ENCODE measurements around the gene DNPEP. TPM values are rescaled to one million over a fixed set of nuclear protein-coding genes. Genes with fewer than 3 reads are reported as not detected.
A peak's percentile ranks its signal among the peaks of the same experiment; 100 is the strongest.

The DNPEP gene
- total RNA-seq, 4 donors from 2014 or later: 37.8 to 76.9 (median 59.2) TPM

DNA sequence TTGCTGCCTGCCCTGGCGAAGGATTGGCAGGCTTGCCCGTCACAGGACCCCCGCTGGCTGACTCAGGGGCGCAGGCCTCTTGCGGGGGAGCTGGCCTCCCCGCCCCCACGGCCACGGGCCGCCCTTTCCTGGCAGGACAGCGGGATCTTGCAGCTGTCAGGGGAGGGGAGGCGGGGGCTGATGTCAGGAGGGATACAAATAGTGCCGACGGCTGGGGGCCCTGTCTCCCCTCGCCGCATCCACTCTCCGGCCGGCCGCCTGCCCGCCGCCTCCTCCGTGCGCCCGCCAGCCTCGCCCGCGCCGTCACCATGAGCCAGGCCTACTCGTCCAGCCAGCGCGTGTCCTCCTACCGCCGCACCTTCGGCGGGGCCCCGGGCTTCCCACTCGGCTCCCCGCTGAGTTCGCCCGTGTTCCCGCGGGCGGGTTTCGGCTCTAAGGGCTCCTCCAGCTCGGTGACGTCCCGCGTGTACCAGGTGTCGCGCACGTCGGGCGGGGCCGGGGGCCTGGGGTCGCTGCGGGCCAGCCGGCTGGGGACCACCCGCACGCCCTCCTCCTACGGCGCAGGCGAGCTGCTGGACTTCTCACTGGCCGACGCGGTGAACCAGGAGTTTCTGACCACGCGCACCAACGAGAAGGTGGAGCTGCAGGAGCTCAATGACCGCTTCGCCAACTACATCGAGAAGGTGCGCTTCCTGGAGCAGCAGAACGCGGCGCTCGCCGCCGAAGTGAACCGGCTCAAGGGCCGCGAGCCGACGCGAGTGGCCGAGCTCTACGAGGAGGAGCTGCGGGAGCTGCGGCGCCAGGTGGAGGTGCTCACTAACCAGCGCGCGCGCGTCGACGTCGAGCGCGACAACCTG lies 30.7 kb upstream of the DNPEP start, which contains the start of gene DES:
TSS of gene DES (plus strand) at position 223 of the 857 bp plus-strand sequence. CDS start at position 309, 86 bp downstream.
- peak within 1 kb of the TSS; percentile 87 to 97 (median 94) for H3K27ac ChIP-seq
- TF ChIP-seq POLR2A (IDR thresholded peaks at IDR 0.05): peak; percentile 96 to 98
- TF ChIP-seq, protein P1, sequence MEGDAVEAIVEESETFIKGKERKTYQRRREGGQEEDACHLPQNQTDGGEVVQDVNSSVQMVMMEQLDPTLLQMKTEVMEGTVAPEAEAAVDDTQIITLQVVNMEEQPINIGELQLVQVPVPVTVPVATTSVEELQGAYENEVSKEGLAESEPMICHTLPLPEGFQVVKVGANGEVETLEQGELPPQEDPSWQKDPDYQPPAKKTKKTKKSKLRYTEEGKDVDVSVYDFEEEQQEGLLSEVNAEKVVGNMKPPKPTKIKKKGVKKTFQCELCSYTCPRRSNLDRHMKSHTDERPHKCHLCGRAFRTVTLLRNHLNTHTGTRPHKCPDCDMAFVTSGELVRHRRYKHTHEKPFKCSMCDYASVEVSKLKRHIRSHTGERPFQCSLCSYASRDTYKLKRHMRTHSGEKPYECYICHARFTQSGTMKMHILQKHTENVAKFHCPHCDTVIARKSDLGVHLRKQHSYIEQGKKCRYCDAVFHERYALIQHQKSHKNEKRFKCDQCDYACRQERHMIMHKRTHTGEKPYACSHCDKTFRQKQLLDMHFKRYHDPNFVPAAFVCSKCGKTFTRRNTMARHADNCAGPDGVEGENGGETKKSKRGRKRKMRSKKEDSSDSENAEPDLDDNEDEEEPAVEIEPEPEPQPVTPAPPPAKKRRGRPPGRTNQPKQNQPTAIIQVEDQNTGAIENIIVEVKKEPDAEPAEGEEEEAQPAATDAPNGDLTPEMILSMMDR (IDR thresholded peaks at IDR 0.05): no peak
- peak; percentile 99 for TF ChIP-seq POLR2AphosphoS5 (IDR thresholded peaks at IDR 0.05)
- peak; percentile 73 for TF ChIP-seq EP300 (IDR thresholded peaks at IDR 0.05)
- peak within 1 kb of the TSS; percentile 63 to 77 for H3K4me3 ChIP-seq
- ATAC-seq: peak; percentile 79
- H3K27me3 ChIP-seq: peaks cover 22% of the 10 kb centered on the region
- no peaks in the 10 kb centered on the region for H3K9me3 ChIP-seq
- peaks cover 0 to 39% (median 5%) of the 10 kb centered on the region in 3 donors for H3K4me1 ChIP-seq
- H3K36me3 ChIP-seq: peaks cover 0 to 24% of the 10 kb centered on the region in 2 donors
- WGBS, 2 donors (ENCODE audit: low coverage in 1 of 2): 0% methylated on average over 2 of the region's 98 CpGs; no CpG with 5 or more reads in 1 of the 2 donors

DNA sequence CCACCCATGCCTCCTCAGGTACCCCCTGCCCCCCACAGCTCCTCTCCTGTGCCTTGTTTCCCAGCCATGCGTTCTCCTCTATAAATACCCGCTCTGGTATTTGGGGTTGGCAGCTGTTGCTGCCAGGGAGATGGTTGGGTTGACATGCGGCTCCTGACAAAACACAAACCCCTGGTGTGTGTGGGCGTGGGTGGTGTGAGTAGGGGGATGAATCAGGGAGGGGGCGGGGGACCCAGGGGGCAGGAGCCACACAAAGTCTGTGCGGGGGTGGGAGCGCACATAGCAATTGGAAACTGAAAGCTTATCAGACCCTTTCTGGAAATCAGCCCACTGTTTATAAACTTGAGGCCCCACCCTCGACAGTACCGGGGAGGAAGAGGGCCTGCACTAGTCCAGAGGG lies 29.7 kb upstream of the DNPEP start:
- TF ChIP-seq, protein P1 (IDR thresholded peaks at IDR 0.05): no peak
- TF ChIP-seq POLR2AphosphoS5 (IDR thresholded peaks at IDR 0.05): peak; percentile 82
- no peak for TF ChIP-seq POLR2A (IDR thresholded peaks at IDR 0.05)
- no peak for TF ChIP-seq EP300 (IDR thresholded peaks at IDR 0.05)
- Histone ChIP-seq H3K27ac (peak overlapping the region; percentile 87 to 97 (median 94)), H3K4me1 (peaks cover 0 to 39% (median 5%) of the 10 kb centered on the region in 3 donors), H3K4me3 (peak overlapping the region in 1 of 2 donors; percentile 63), H3K27me3 (peaks cover 22% of the 10 kb centered on the region), H3K9me3 (no peaks in the 10 kb centered on the region), H3K36me3 (peaks cover 0 to 24% of the 10 kb centered on the region in 2 donors)
- peak; percentile 23 for ATAC-seq
- WGBS, 2 donors (ENCODE audit: low coverage in 1 of 2): 52% methylated on average over 3 of the region's 9 CpGs; no CpG with 5 or more reads in 1 of the 2 donors

DNA sequence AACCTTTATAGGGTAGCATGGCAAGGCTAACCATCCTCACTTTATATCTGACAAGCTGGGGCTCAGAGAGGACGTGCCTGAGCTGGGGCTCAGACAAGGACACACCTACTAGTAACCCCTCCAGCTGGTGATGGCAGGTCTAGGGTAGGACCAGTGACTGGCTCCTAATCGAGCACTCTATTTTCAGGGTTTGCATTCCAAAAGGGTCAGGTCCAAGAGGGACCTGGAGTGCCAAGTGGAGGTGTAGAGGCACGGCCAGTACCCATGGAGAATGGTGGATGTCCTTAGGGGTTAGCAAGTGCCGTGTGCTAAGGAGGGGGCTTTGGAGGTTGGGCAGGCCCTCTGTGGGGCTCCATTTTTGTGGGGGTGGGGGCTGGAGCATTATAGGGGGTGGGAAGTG lies 29.2 kb upstream of the DNPEP start:
- no peak for TF ChIP-seq POLR2A (IDR thresholded peaks at IDR 0.05)
- TF ChIP-seq EP300 (IDR thresholded peaks at IDR 0.05): no peak
- TF ChIP-seq, protein P1 (IDR thresholded peaks at IDR 0.05): no peak
- no peak for TF ChIP-seq POLR2AphosphoS5 (IDR thresholded peaks at IDR 0.05)
- no peaks in the 10 kb centered on the region for H3K9me3 ChIP-seq
- ATAC-seq: no peak
- peak overlapping the region in 1 of 2 donors; percentile 63 for H3K4me3 ChIP-seq
- H3K4me1 ChIP-seq: peaks cover 0 to 39% (median 5%) of the 10 kb centered on the region in 3 donors
- peaks cover 0 to 22% of the 10 kb centered on the region in 2 donors for H3K36me3 ChIP-seq
- H3K27ac ChIP-seq: peak overlapping the region; percentile 87 to 97 (median 94)
- WGBS, 2 donors (ENCODE audit: low coverage in 1 of 2): no CpG with 5 or more reads among the region's 4 CpGs
- H3K27me3 ChIP-seq: peaks cover 22% of the 10 kb centered on the region

DNA sequence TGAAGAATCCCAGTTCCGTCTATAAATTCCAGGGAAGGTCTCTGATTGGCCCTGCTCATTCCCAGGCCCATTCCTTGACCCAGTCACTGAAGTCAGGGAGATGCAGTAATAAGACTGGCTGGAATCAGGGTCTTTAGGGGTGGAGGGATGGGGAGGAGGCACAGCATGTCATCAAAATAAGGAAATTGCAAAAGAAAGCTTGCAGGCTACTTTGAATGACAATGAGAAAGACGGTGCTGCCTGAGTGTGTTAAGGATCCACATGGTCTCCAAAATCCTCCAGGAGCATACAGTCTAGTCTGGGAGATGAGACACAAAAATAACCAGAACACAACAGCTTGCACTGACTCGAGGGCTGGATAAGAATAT lies 28.5 kb upstream of the DNPEP start:
- peak overlapping the region; percentile 87 to 97 (median 94) for H3K27ac ChIP-seq
- TF ChIP-seq POLR2AphosphoS5 (IDR thresholded peaks at IDR 0.05) (no peak), POLR2A (IDR thresholded peaks at IDR 0.05) (no peak), EP300 (IDR thresholded peaks at IDR 0.05) (no peak)
- TF ChIP-seq, protein P1 (IDR thresholded peaks at IDR 0.05): no peak
- ATAC-seq: no peak
- peaks cover 22% of the 10 kb centered on the region for H3K27me3 ChIP-seq
- peaks cover 0 to 4% (median 0%) of the 10 kb centered on the region in 3 donors for H3K9me3 ChIP-seq
- no peak overlapping the region for H3K4me3 ChIP-seq
- peaks cover 0 to 39% (median 5%) of the 10 kb centered on the region in 3 donors for H3K4me1 ChIP-seq
- WGBS, 2 donors (ENCODE audit: low coverage in 1 of 2): 15 to 19% methylated on average over 2 to 3 of the region's 3 CpGs
- H3K36me3 ChIP-seq: peaks cover 0 to 15% of the 10 kb centered on the region in 2 donors
